WTC11 (cell line): ENCODE data around the gene SORCS1. TPM values are rescaled to one million over a fixed set of nuclear protein-coding genes. Genes with fewer than 3 reads are reported as not detected.

Experiments
- ATAC-seq: fragments of 200-7000 bp; cut with Tn5 transposase; 2 replicates; pipeline ENCODE4 v1.10.0; 2021; ENCODE audit warnings: mild to moderate bottlenecking, moderate library complexity
- CTCF ChIA-PET: fragments of 300-600 bp; sonication (Branson Sonifier 250); formaldehyde crosslinking; loops from one replicate; lab custom pipeline; 2021; ENCODE audit warnings: antibody characterized with exemption; lab: Charles Lee
- POLR2A ChIA-PET: fragments of 350-600 bp; sonication (Branson Sonifier 250); formaldehyde crosslinking; loops from one replicate; lab custom pipeline; 2021; ENCODE audit warnings: antibody characterized with exemption; lab: Charles Lee
- DNase-seq: peaks from one replicate; pipeline ENCODE4 v3.0.0; 2021; ENCODE audit warnings: low spot score
- H3K27ac Mint-ChIP-seq: 2 replicates; pipeline ENCODE4 v1.8.0; 2021; ENCODE audit warnings: mixed read lengths
- H3K27me3 Mint-ChIP-seq: 2 replicates; pipeline ENCODE4 v1.8.0; 2021; ENCODE audit warnings: low read depth, mild to moderate bottlenecking, moderate library complexity, mixed read lengths
- H3K36me3 Mint-ChIP-seq: 2 replicates; pipeline ENCODE4 v1.8.0; 2021; ENCODE audit warnings: mixed read lengths
- H3K4me1 Mint-ChIP-seq: 2 replicates; pipeline ENCODE4 v1.8.0; 2022; ENCODE audit warnings: mixed read lengths
- H3K4me3 Mint-ChIP-seq: 2 replicates; pipeline ENCODE4 v1.8.0; 2021; ENCODE audit warnings: mild to moderate bottlenecking, moderate library complexity, mixed read lengths
- H3K9me3 Mint-ChIP-seq: 2 replicates; pipeline ENCODE4 v1.8.0; 2021; ENCODE audit warnings: mixed read lengths
- ATF1 ChIP-seq: sonication (generic); formaldehyde crosslinking; IDR thresholded peaks from 2 replicates; pipeline ENCODE4 v1.8.1; 2023; ENCODE audit warnings: mild to moderate bottlenecking, moderate library complexity, missing genetic modification reagents
- CBFB ChIP-seq: sonication (generic); formaldehyde crosslinking; IDR thresholded peaks from 2 replicates; pipeline ENCODE4 v1.8.1; 2022; ENCODE audit warnings: mild to moderate bottlenecking, low read depth, missing genetic modification reagents
- CREM ChIP-seq: sonication (generic); formaldehyde crosslinking; IDR thresholded peaks from 2 replicates; pipeline ENCODE4 v1.8.1; 2022; ENCODE audit warnings: mild to moderate bottlenecking, missing genetic modification reagents, moderate library complexity
- ELF4 ChIP-seq: sonication (generic); formaldehyde crosslinking; IDR thresholded peaks from 2 replicates; pipeline ENCODE4 v1.8.1; 2022; ENCODE audit warnings: low read depth, mild to moderate bottlenecking, moderate library complexity, missing genetic modification reagents
- ETV6 ChIP-seq: sonication (generic); formaldehyde crosslinking; IDR thresholded peaks from 2 replicates; pipeline ENCODE4 v1.8.1; 2022; ENCODE audit warnings: mild to moderate bottlenecking, missing genetic modification reagents
- FOXK1 ChIP-seq: sonication (generic); formaldehyde crosslinking; IDR thresholded peaks from 2 replicates; pipeline ENCODE4 v1.8.0; 2022; ENCODE audit warnings: mild to moderate bottlenecking, moderate library complexity, missing genetic modification reagents
- GTF2I ChIP-seq: fragments of 250-450 bp; sonication (Bioruptor Pico); conservative IDR thresholded peaks from 2 replicates; pipeline ENCODE4 v1.4.0; 2021; ENCODE audit warnings: mild to moderate bottlenecking
- JAZF1 ChIP-seq: fragments of 250-450 bp; sonication (Bioruptor Pico); IDR thresholded peaks from 2 replicates; pipeline ENCODE4 v1.9.0; 2021; ENCODE audit warnings: moderate library complexity, mild to moderate bottlenecking, inconsistent platforms
- NFATC4 ChIP-seq: fragments of 250-450 bp; sonication (Bioruptor Pico); IDR thresholded peaks from 2 replicates; pipeline ENCODE4 v1.9.0; 2021; ENCODE audit warnings: mild to moderate bottlenecking
- RORB ChIP-seq: fragments of 250-450 bp; sonication (Bioruptor Pico); IDR thresholded peaks from 2 replicates; pipeline ENCODE4 v1.9.0; 2021; ENCODE audit warnings: mild to moderate bottlenecking
- SMAD3 ChIP-seq: sonication (generic); formaldehyde crosslinking; IDR thresholded peaks from 2 replicates; pipeline ENCODE4 v1.8.0; 2022; ENCODE audit warnings: missing genetic modification reagents, mild to moderate bottlenecking, borderline replicate concordance
- SMAD4 ChIP-seq: sonication (generic); formaldehyde crosslinking; IDR thresholded peaks from 2 replicates; pipeline ENCODE4 v1.8.0; 2022; ENCODE audit warnings: mild to moderate bottlenecking, missing genetic modification reagents
- TCF7 ChIP-seq: sonication (generic); formaldehyde crosslinking; IDR thresholded peaks from 2 replicates; pipeline ENCODE4 v1.8.0; 2022; ENCODE audit warnings: mild to moderate bottlenecking, low read depth, missing genetic modification reagents, moderate library complexity
- TP53 ChIP-seq: sonication (generic); formaldehyde crosslinking; IDR thresholded peaks from 2 replicates; pipeline ENCODE4 v1.8.1; 2023; ENCODE audit warnings: mild to moderate bottlenecking, missing genetic modification reagents
- ZNF138 ChIP-seq: sonication (generic); formaldehyde crosslinking; conservative IDR thresholded peaks from 2 replicates; pipeline ENCODE4 v1.8.1; 2022; ENCODE audit warnings: mild to moderate bottlenecking, moderate library complexity, missing genetic modification reagents
- ZNF219 ChIP-seq: sonication (generic); formaldehyde crosslinking; IDR thresholded peaks from 2 replicates; pipeline ENCODE4 v1.8.0; 2023; ENCODE audit warnings: missing genetic modification reagents, mild to moderate bottlenecking, borderline replicate concordance
- ZNF423 ChIP-seq: fragments of 250-450 bp; sonication (Bioruptor Pico); IDR thresholded peaks from 2 replicates; pipeline ENCODE4 v2.1.2; 2022; ENCODE audit warnings: mild to moderate bottlenecking, moderate library complexity
- total RNA-seq: library from RNA; stranded (reverse); gene quantifications from 3 replicates; pipeline ENCODE4 v1.2.3, GENCODE V29; 2021
- TF ChIP-seq, protein P1 (sequence below): sonication (generic); formaldehyde crosslinking; conservative IDR thresholded peaks from 2 replicates; pipeline ENCODE4 v1.8.1; 2022; ENCODE audit warnings: mild to moderate bottlenecking, missing genetic modification reagents
- TF ChIP-seq, protein P2 (sequence below): sonication (generic); formaldehyde crosslinking; IDR thresholded peaks from 2 replicates; pipeline ENCODE4 v1.8.0; 2023; ENCODE audit warnings: mild to moderate bottlenecking, missing genetic modification reagents
- TF ChIP-seq, protein P3 (sequence below): fragments of 250-450 bp; sonication (Bioruptor Pico); IDR thresholded peaks from 2 replicates; pipeline ENCODE4 v1.9.0; 2021; ENCODE audit warnings: mild to moderate bottlenecking
- TF ChIP-seq, protein P4 (sequence below): sonication (generic); formaldehyde crosslinking; IDR thresholded peaks from 2 replicates; pipeline ENCODE4 v1.8.0; 2022; ENCODE audit warnings: mild to moderate bottlenecking, missing genetic modification reagents
- TF ChIP-seq, protein P5 (sequence below): fragments of 250-450 bp; sonication (Bioruptor Pico); IDR thresholded peaks from 2 replicates; pipeline ENCODE4 v1.9.0; 2021; ENCODE audit warnings: moderate library complexity, mild to moderate bottlenecking, inconsistent platforms, borderline replicate concordance

Gene SORCS1
- total RNA-seq, 1 experiment from 2014 or later: 3.3 TPM

DNA sequence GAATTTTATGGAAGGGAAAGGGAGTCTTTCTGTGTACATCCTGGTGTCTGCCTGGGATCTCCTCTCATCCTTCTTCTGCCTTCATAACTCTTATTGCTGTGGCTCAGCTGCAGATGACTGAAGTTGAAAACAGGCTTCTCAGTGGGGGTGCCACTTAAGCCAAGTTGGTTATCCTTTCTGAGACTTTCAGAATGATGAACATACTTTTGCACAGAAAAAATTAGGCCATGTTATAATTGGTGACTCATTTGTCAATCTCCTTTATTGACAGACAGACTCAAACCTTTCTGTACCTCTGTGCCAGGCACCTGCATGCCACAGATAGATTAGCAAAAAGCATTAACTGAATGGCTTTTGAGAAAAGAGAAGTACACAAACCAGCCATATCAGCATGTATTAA, 430.3 kb downstream of the SORCS1 start:
- no peak for ATAC-seq
- H3K4me1 Mint-ChIP-seq: peaks cover 11% of the 10 kb centered on the region
- ChIA-PET CTCF (no interaction called here), POLR2A (no interaction called here)
- H3K36me3 Mint-ChIP-seq: no peaks in the 10 kb centered on the region
- no peak overlapping the region for H3K4me3 Mint-ChIP-seq
- H3K9me3 Mint-ChIP-seq: no peaks in the 10 kb centered on the region
- no peak for DNase-seq
- H3K27ac Mint-ChIP-seq: no peak overlapping the region
- TF ChIP-seq SMAD4 (CRISPR knock-in tag) (no peak), TCF7 (CRISPR knock-in tag) (no peak), ZNF423 (no peak), SMAD3 (CRISPR knock-in tag) (no peak), RORB (CRISPR knock-in tag) (no peak), CBFB (no peak), TP53 (CRISPR knock-in tag) (no peak), CREM (CRISPR knock-in tag) (no peak), ATF1 (CRISPR knock-in tag) (no peak), ZNF138 (CRISPR knock-in tag) (no peak), GTF2I (CRISPR knock-in tag) (no peak), ZNF219 (CRISPR knock-in tag) (no peak), JAZF1 (CRISPR knock-in tag) (no peak), ETV6 (CRISPR knock-in tag) (no peak), NFATC4 (CRISPR knock-in tag) (no peak)
- TF ChIP-seq, protein P1, sequence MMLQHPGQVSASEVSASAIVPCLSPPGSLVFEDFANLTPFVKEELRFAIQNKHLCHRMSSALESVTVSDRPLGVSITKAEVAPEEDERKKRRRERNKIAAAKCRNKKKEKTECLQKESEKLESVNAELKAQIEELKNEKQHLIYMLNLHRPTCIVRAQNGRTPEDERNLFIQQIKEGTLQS (CRISPR knock-in tag): no peak
- TF ChIP-seq, protein P2, sequence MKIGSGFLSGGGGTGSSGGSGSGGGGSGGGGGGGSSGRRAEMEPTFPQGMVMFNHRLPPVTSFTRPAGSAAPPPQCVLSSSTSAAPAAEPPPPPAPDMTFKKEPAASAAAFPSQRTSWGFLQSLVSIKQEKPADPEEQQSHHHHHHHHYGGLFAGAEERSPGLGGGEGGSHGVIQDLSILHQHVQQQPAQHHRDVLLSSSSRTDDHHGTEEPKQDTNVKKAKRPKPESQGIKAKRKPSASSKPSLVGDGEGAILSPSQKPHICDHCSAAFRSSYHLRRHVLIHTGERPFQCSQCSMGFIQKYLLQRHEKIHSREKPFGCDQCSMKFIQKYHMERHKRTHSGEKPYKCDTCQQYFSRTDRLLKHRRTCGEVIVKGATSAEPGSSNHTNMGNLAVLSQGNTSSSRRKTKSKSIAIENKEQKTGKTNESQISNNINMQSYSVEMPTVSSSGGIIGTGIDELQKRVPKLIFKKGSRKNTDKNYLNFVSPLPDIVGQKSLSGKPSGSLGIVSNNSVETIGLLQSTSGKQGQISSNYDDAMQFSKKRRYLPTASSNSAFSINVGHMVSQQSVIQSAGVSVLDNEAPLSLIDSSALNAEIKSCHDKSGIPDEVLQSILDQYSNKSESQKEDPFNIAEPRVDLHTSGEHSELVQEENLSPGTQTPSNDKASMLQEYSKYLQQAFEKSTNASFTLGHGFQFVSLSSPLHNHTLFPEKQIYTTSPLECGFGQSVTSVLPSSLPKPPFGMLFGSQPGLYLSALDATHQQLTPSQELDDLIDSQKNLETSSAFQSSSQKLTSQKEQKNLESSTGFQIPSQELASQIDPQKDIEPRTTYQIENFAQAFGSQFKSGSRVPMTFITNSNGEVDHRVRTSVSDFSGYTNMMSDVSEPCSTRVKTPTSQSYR (CRISPR knock-in tag): no peak
- TF ChIP-seq, protein P3, sequence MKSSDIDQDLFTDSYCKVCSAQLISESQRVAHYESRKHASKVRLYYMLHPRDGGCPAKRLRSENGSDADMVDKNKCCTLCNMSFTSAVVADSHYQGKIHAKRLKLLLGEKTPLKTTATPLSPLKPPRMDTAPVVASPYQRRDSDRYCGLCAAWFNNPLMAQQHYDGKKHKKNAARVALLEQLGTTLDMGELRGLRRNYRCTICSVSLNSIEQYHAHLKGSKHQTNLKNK (CRISPR knock-in tag): no peak
- TF ChIP-seq, protein P4, sequence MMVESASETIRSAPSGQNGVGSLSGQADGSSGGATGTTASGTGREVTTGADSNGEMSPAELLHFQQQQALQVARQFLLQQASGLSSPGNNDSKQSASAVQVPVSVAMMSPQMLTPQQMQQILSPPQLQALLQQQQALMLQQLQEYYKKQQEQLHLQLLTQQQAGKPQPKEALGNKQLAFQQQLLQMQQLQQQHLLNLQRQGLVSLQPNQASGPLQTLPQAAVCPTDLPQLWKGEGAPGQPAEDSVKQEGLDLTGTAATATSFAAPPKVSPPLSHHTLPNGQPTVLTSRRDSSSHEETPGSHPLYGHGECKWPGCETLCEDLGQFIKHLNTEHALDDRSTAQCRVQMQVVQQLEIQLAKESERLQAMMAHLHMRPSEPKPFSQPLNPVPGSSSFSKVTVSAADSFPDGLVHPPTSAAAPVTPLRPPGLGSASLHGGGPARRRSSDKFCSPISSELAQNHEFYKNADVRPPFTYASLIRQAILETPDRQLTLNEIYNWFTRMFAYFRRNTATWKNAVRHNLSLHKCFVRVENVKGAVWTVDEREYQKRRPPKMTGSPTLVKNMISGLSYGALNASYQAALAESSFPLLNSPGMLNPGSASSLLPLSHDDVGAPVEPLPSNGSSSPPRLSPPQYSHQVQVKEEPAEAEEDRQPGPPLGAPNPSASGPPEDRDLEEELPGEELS: no peak
- TF ChIP-seq, protein P5, sequence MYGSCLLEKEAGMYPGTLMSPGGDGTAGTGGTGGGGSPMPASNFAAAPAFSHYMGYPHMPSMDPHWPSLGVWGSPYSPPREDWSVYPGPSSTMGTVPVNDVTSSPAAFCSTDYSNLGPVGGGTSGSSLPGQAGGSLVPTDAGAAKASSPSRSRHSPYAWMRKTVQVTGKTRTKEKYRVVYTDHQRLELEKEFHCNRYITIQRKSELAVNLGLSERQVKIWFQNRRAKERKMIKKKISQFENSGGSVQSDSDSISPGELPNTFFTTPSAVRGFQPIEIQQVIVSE (CRISPR knock-in tag): no peak
- H3K27me3 Mint-ChIP-seq: no peaks in the 10 kb centered on the region

DNA sequence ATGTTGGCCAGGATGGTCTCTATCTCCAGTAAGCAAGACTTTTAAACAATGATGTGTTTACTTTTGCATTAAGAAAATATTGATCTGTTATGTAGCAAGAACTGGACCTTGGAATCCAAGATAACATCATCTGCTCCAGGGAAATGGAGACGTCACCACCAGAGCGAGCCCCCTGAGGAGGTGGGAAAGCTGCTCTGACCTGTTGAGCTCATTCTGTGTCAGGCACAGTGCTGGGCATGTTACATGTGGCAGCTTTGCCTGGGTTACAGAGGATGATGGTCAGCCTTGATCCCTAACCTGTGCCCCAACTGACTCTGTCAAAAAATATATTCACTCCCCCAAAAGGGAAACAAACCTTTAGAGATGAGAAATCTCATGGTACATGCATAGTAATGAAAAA, 436.3 kb downstream of the SORCS1 start:
- CTCF ChIA-PET: no interaction called here
- TF ChIP-seq ELF4 (CRISPR knock-in tag) (no peak), FOXK1 (CRISPR knock-in tag) (no peak)
- POLR2A ChIA-PET: no interaction called here
- peaks cover 4% of the 10 kb centered on the region for H3K4me1 Mint-ChIP-seq
- H3K27me3 Mint-ChIP-seq: no peaks in the 10 kb centered on the region
- no peaks in the 10 kb centered on the region for H3K9me3 Mint-ChIP-seq
- no peaks in the 10 kb centered on the region for H3K36me3 Mint-ChIP-seq
- DNase-seq (no peak), ATAC-seq (no peak)
- no peak overlapping the region for H3K4me3 Mint-ChIP-seq
- no peak overlapping the region for H3K27ac Mint-ChIP-seq
